ENCODE measurements around the gene RYR3.

RYR3 gene

DNA sequence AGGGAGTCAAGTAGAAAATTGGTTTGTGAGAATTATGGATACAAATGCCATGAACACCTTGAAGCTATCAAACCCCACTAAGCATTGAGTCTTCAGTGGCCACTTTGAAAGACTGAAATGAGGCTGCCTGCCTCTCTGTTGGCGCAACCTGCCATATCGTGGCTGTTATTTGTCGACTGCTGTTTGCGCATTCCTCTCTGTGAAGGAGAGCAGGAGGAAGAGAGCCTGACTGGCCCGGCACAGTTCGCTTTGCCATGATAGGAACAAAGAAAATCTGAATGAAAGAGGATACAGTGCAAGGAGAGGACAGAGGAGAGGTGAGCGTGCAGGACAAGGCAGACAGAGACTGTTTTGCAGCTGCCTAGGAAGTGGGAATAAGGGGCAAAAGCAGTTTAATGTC, 289.4 kb downstream of the RYR3 start:
- DNase-seq = no peak

DNA sequence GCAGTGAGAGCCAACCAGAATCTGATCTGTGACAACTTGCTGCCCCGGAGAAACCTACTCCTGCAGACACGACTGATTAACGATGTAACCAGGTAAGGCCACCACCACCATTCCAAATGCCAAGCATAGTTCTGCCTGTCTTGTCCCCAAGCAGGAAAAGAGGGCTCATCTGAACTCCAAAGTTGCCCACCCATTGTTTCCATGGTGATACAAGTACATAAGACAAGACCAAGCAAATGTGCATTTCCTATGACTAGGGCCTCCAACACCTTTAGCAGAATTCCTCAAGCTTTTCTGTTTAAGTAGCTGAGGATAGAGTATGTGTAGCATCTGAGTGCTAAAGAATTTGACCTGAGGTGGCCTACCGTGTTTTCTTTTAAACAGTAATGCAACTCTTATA, 290.7 kb downstream of the RYR3 start:
- no peak for DNase-seq

DNA sequence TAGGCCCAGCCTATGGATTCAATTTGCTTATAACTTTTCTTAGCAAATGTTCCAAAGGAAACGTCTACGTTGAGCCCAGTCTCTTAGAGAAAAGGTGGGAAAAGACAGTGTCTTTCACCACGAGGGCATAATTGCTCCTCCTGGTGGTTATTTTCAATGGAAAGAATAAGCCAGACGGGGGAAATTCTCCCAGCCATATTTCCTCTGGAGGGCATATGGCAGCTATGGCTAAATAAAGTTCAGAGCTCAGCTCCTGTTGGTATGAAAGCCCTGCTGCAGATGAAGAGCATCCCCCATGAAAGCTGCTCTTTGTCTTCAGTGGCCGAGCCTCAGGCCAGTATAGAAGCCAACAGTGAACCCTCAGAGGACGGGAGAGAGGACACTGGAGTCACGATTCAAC, 297.9 kb downstream of the RYR3 start:
- no peak for DNase-seq

DNA sequence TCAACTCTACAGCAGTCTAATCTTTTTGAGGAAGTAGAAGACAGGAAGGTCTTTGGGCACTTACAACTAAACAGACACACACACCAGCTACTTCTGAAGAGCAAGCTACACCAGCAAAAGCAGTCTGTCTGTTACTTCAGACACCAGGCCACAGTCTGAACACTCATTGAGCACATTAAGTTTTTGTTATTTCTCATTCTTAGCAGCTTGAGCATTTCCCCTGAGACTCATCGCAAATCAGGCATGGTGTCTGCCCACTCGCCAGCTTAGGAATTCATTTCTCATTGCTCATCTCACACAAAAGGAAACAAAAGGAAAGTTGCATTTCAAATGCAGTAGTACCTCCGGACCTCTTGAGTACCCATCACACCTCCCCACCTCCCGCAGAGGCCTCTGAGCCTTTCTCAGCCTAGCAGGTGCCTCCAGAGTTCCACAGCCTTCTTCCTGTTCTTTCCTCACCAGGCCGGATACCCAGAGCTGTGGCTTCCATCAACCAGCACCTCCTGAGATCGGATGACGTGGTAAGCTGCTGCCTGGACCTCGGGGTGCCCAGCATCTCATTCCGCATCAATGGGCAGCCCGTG, 302.0 kb downstream of the RYR3 start:
- no peak for DNase-seq

DNA sequence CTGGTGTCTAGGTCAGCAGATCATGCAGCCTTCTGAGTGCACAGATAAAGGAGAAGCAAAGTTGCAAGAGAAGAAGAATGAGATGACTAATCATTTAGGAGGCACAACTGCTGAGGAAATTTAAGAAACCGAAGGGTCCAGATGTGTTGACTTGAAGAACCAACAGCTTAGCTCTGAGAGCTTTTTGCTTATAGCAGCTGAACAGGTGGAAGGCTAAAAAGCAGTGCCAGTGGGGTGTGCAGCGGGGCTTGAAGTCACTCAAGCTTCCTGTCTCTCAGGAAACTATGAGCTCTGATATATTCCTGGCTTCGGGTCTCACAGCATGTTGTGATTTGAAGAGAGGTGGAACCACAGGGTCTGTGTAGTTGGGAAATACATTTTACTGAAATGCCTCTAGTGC, 305.7 kb downstream of the RYR3 start:
- no peak for DNase-seq

DNA sequence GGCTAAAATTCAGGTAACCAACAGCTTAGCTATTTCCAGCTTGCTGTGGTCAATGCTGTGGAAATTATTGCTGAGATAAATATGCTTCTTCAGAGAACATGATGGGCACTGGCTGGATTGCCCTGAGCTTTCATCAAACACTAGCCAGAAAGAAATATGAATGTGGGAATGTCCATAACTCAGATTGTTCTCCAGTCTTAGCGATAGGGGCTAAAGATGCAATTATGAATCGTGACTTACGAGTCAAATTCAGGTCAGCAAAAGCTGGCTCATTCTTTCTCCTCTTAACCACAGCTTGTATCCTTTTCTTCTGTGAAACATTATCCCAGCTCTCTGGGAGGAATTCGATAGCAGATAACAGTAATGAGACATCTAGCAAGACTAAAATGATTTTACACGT, 307.6 kb downstream of the RYR3 start:
- DNase-seq = no peak

DNA sequence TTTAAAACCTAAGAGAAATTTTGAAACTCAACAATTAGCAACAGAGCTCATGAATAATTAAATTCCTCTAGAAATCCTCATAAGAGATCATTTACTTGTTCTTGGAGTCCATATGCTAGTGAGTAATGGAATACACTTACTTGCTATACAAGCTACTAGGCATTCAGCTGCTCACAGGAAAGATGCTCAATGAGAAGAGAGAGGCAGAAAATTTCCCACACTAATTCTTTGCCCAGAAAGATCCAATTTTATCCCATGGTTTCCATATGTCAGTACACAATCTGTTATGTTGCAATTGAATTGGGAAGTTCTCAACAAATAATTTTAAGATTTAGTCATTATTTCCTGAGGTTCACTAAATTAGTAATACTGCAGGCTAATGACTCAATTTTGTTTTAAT, 310.4 kb downstream of the RYR3 start:
- no peak for DNase-seq

DNA sequence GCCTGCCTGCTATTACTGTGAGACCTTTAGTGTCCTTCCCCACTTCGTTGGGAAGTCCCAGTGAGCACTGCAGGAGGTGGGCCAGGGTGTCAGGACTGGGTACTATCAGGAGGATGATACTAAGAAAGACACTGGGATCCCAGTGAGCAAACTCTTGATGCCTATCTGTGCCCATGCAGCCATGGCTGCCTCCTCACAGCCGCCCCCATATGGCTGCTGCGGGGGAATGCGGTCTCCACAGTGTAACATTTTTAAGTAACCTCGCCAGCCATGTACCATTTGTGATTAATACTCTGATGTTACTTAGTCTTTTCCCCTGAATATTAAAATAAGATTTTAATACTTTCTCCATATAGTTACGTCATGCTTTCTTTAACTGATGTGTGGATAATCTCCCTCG, 312.2 kb downstream of the RYR3 start:
- DNase-seq = no peak

DNA sequence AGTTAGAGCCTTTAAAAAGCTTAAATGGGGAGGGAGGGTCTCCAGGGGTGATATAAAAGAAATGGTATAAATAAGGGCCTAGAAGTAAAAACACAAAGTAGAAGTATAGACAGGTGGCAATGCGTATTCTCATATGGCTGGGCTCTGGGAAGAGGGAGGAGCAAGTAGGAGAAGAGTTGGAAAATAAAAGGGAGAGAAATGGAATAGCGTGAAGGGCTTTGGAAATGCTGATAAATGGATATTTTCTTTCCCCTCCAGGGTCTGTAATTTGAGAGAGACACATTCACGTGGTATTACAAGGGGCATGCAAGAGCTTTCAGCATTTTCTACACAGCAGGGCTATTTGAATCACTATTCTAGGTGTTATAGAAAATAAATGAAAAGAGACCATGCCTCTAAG, 313.7 kb downstream of the RYR3 start:
- no peak for DNase-seq

DNA sequence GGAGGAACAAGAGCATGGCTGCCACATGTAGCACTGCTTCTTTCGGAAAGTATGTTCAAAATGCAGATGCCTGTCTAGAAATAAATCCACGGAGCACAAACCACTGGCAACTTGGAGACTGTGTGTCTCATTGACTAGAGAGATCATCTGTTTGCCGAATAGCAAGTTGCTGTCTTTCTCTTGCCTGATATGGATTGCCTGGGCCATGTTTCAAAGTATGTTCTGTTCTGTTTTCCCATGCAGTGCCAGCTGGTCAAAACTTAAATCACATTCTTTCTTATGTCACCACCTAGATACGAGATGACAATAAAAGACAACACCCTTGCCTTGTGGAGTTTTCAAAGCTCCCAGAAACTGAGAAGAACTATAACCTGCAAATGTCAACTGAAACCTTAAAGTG, 318.9 kb downstream of the RYR3 start:
- no peak for DNase-seq

DNA sequence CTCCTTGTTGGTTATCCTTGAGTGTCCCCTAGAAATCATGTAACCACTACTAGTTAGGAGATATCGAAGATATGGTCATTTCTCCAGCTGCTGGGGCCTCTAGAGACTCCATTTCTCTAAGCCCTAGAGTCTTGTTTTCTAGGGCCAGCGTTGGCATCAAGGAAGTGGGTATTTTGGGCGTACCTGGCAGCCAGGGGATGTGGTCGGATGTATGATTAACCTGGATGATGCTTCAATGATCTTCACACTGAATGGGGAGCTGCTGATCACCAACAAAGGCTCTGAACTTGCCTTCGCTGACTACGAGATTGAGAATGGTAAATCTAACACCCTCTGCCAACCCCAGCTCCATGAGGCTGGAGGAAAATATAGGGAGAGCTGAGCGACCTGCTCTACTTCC, 325.5 kb downstream of the RYR3 start:
- DNase-seq = no peak

DNA sequence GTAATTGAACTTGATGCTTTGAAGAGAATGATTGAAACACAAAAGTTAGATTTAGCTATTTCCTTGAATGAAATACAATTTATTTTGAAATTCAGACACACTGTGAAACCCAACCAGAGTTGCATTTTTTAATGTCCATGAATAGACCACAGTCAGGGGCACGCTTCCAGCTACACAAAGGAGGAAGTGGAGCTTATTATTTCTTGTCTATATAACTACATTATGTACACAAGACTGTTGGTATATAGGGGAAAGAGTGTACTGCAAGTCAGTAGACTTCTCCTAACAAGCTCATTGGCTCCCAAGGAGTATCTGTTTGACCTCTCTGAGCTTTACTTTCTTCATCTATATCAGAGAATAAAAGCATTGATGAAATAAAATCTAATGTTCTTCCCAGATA, 326.2 kb downstream of the RYR3 start:
- no peak for DNase-seq

DNA sequence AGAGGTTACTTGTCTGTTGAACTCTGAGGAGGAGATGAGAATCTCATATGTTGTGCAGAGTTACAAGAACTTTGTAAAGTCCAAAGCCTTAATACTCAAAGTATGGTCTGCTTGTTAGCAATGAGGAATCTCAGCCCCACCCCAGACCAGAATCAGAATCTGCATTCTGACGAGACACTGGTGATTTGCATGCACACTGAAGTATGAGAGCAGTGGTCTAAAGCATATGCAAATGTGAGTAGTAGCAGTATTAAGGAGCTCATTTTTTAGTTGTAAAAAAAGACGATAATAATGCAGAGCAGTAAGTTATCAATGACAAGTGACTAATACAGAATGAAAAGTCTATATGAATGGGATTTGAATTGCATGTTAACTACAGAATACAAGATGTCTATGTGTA, 327.7 kb downstream of the RYR3 start:
- DNase-seq = no peak

DNA sequence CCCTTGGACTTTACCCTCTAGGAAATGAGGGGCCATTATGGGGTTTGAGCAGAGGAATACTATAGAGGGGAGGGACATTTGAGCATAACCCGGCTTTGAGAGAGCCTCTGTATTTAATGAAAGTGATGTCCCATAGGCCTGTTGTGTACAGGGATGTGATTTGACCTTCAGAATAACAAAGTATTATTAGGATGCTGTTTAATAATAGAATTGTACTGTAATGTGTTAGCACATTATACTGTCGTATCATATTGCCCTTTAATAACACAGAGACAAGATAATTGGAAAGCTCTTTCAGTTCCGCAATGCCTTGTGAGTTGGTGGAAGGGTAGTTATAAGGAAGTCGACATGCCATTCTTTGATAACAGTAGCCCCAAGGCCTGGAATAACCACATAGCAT, 328.3 kb downstream of the RYR3 start:
- DNase-seq = no peak

DNA sequence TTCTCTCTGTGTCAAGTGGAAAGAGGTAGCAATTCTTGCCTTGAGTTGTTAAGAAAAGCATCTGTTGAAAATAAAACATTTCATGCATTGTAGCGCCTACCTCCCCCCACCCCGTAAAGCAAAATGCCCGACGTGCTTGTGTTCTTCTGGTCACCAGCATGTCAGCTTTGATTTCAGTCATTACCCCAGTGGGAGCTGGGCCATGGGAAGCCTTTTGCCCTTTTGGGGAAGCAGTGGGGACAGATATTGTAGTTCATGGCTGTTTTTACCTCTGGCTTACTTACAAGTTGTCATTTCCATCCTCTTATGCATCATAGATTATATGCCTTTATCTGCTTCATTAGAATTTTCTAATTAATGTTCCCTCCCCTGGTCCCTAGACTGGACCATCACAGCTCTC, 328.7 kb downstream of the RYR3 start:
- DNase-seq = no peak

DNA sequence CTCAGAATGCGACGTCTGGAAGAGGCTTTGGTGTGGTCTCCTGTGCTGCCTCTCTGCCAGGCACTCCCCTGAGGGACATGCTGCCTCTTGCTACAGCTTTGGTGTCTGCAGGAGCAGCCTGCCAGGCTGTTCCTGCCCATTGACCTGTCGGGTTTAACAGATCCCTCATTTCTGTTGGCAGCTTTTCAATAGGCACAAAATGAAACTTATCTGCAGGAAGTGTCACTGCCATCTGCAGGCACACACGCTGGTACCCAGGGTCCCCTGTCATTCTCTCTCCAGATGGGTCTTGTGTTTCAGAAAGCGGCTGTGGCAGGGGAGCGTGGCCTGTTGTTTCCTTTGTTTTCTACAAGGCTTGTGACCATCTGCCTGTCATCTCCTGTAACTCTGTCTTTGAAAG, 329.2 kb downstream of the RYR3 start:
- DNase-seq = no peak

DNA sequence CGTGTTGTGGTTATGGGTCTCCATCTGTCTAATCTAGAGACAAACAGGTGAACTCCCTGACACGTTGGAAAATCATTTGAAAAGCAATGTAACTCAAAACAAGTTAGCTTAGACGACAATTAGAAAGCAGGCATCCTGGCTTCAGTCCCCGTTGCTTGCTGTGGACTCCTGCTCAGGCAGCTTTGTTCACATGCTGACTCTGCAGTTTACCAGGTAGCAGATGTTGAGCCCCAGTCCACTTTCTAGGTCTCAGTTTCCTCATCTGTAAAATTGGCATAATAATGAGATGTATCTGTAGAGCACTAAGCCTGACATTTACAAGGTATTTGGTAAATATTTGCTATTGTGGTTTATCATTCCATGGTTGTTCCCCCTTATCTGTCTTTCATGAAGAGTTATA, 330.3 kb downstream of the RYR3 start:
- DNase-seq = no peak

DNA sequence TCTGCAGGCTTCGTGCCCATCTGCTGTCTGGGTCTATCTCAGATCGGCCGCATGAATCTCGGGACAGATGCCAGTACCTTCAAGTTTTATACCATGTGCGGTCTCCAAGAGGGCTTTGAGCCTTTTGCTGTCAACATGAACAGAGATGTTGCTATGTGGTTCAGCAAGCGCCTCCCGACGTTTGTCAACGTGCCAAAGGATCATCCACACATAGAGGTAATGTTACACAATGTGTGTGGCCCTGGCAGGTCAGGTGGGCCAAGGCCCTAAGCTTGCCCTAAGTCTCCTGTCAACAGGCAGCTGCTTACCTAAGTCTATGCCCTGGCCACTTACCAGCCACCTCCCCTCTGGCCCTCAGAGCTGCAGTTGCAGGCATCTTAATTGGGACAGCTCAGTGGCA, 333.5 kb downstream of the RYR3 start:
- DNase-seq = no peak

DNA sequence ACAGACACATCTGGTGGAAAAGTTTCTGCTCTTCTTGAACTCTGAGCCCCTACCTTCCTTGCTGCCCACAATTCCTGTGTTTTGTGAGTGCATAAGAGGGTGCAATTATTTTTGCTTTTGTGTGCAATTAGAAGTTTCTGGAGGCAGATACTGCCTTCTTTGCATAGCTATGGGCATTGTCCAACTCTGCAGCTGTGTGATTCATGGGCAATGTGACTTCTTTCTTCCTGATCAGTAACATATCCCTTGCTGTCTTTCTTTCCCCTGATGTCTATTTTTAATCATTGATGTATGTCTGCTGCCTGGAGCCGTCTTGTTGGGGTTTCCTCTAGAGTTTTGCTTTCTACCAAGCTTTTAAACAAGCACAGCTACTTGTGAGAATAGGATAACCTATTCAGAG, 336.0 kb downstream of the RYR3 start:
- DNase-seq = no peak

DNA sequence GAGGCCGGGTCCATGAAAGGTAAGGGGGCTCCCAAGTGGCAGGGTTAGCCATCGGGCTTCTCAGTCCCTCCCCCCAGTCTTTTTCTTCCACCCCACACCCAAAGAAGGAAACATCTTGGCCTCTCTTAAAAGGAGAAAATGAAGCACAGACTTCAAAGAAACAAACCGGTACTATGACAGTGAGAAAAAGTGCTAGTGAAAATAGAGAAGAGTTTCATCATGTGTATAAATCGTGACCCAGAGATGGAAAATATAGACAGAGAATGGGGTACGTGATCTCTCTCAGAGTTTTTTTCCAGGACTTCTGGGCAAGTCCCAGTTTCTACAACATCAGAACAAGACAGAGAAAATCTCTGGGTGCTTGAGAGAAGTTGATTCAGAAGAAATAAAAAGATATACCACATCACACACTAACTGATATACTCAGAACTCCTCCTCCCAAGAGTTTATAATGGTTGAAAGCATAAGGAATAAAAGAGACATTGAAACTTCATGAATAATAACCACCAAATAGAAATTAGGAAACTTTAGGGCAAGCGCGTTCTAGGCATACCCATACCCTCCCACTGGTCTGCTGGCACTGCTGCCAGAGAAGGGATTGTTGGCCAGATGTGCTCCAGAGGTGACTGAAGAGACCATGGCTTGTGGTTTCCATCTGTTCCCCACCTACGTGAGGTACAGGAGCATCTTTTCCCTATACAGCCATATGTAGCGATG, 338.6 kb downstream of the RYR3 start:
- DNase-seq = peak; percentile 33

DNA sequence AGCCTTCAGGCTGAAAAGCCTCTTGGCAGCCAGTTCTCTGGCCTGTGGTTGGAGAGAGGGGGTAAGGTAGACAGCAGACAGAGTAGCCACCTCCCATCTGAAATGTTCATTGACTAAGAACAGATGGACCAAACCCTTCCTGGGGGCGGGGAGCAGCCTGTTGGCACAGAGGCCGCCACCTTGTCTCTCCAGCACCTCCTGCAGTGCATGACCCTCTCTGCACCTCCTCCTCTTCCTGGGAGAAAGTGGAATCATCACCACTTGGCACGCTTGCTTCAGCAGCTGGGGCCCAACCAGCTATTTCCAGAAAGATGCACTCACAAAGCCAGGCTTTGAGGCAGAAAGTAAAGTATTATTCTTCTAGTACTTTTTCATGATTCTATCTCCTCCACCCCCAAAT, 344.1 kb downstream of the RYR3 start:
- DNase-seq = no peak

DNA sequence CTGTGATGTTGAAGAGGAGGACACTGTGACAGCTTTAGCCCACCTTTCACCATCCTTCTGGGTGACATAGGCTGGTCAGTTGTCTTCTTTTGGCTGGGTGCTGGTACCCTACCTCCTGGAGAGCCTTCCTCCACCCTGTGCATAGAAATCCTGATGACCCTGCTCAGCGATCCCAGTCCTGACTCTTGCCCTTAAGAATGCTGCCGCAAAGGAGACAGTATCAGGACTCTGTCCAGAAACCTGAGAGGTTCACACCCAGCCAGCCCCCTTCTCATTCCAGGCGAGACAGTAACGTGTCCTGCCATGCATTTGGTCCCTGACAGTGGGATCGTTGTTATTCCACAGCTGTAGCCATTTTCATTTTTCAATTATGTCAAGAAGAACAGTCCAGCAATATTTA, 344.7 kb downstream of the RYR3 start:
- DNase-seq = no peak

DNA sequence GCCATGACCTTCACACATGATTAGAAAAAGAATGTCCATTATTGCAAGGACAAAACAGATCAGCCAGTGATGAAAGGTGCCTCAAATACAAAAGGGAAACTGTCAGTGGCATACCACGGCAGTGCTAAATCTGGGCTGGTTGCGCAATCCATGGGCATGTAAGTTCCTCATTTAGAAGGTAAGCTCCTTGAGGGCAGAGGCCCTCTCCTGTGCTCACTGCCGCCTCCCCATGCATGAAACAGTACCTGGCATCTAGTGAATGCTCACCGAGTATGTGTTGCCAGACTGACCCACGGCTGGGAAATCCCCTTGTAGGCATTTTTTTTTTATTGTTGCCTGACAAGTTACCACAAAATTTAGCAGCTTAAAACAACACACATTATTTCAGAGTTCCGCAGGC, 345.4 kb downstream of the RYR3 start:
- no peak for DNase-seq

DNA sequence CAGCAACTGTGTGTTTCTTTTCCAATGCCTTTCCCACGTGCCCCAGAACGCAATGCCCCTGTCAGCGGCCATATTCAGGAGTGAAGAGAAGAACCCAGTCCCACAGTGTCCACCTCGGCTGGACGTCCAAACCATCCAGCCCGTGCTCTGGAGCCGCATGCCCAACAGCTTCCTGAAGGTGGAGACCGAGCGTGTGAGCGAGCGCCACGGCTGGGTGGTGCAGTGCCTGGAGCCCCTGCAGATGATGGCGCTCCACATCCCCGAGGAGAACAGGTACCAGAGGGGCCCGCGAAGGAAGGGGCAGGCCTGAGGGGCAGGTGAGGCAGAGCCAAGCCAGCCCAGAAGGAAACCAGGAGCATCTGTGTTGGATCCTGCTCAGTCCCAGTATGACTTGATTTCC, 349.4 kb downstream of the RYR3 start:
- DNase-seq = no peak

DNA sequence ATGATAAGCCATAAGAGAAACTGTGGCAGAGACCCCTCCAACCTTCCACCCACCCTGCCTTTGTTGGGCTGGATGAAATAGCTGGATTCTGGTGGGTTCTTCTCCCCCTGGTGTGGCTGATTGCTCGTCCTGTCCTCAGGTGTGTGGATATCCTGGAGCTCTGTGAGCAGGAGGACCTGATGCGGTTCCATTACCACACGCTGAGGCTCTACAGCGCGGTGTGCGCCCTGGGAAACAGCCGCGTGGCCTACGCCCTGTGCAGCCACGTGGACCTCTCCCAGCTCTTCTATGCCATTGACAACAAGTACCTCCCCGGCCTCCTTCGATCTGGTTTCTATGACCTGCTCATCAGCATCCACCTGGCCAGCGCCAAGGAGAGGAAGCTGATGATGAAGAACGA, 351.2 kb downstream of the RYR3 start:
- no peak for DNase-seq

Measured in stimulated activated CD4-positive, alpha-beta T cell treated with anti-CD3 and anti-CD28 coated beads, Interleukin-15, amount 100 ng/mL, for 24 hours (primary cell).